Glomerular visceral epithelial cell (primary cell): ENCODE data around the gene DENND4B.

Experiments used
- DNase-seq: peaks from one replicate; pipeline ENCODE4 v3.0.0-alpha.2; 2016; ENCODE audit errors: extremely low spot score

DENND4B gene

DNA sequence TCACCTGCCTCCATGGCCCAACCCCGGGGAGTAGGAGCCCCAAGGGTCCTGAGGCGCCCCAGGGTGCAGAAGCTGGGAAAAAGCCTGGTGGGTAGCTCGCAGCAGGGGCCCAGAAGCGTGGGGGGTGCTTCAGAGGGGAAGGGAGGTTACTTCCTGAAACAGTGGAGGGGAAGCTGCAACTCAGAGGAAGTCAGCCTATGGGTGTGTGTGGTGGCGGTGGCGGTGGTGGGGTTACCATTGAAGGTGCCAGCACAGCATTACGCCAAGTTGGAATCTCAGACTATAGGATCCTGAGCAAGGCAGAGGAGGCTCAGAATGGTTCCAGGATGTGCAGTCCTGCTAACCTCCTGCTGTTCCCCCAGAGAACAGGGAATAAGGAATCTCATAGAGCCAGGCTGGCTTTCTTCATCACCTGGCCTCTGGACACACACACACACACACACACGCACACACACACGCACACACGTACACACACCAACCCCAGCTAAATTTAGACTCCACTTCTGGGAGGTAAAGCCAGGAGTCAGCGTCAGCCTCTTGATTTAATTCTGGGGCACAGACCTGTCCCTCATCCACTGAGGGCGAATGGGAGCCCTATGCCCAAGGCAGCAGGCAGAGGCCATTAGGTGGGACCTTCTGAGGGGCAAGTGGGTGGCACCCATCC, 1.3 kb downstream of the DENND4B start:
- DNase-seq, result peak; percentile 14

DNA sequence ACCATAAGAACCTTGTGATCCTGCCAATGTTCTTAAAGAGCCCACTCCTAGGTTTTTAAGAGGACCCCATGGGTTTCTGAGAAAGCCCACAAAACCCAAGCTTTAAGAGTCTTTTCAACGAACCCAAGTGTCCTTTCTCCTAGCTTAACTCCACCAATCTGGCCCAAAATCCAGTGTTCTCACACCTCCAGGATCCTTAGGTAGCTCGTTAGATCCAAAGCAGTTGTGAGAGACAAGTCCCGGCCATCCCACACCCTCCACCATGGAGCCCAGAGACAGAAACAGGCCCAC, 1.7 kb downstream of the DENND4B start:
- no peak for DNase-seq

DNA sequence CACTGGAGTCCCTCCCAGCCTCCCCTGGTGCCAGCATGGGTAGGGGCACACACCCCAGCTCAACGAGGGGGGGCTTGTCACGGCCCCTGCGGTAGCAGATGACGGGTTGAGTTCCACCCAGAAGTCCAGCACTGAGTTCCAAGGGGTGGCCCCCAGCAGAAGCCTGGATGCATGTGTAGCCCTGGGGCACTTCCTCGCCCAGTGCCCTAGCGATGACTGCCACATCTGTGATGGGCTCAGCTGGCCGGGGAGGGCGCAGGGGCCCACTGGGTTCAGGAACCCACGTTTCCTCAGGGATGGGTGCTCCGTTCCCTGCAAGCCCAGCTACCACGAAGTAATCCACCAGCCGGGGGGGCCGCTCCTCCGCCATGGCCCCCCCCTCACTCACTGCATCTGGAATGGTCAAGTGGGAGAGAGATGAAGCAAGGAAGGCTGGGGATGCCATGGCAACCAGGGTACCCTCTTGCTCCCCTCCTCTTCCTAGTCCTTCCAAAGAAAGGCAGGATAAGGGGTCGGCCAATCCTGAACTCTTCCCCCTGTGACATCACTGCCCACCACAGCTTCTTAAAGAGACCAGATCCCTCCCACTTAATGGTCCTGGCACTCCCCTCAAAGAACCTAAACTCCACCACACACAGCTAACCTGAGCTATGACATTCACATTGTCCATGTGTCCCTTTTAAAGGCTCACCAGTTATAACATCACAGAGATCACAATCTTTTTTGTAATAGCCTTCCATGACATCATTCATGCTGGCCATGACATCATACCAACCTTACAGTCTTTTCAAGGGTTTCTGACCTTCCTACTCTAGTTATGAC, 2.3 kb downstream of the DENND4B start:
- DNase-seq, result no peak

DNA sequence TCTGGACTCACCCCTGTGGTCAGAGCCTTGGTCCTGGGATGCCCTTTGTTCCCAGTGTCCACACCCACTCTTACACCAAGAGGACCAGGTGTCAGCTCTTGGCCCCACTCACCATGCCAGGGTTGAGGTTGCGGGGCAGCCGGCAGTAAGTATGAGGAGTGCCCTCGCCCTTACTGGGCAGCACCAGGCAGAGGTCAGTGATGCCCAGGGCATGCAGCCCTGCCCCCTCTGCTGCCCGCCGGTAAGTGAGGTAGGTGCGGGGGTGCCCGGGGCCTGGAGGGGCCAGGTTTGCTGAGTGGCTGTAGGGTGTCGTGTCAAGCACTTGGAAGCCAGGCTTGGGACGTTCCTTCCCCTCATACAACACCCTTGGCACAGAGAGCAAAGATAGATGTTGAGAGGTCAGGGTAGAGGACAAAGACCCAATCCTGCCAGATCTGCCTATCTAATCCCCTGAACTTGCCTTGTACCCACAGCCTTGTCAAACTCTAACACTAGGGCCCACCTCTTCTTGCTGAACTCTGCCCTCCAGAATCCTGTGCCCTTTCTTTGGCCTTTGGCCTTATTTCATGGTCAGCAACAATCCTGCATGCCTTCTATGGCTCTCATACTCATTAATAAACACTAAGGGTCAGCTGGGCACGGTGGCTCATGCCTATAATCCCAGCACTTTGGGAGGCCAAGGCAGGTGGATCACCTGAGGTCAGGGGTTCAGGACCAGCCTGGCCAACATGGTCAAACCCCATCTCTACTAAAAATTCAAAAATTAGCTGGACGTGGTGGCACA, 3.6 kb downstream of the DENND4B start:
- no peak for DNase-seq

DNA sequence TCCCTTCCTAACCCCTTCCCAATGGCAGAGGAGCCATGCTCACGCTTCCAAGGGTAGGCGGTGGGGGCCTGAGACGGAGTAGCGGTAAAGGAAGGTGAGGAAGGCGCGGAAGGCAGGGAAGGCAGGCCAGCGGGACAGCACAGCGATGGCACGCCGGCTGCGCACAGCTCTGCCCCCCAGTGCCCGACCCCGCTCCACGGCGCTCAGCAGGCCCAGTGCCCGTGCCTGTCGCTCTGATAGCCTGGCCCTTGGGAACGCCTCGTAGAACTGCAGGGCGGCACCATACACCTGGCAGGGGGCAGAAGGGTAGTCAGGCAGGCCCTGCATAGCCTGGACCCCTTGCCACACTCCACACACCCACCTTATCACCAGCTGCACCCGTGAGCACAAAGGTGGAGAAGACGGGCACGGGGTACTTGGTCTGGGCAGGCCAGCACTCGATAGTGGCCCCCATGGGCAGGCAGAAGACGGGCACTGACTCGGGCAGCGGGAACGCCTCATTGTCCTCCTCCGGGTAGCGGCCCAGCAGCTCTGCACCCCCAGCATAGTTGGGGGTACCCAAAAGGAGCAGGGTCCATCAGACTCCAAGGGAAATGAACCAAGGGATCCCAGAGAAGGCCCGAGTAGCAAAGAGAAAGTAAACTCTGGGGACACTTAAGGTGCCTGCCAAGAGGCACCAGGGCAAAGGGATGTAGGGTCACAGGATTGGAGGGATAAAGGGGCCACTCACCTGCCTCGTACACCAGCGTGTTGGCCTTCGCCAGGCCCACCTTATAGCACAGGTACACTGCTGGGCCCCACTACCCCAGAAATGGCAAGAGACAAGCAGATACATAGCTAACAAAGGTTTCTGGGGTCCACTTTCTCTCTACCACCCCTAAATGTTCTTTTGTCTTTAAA, 4.4 kb downstream of the DENND4B start:
- no peak for DNase-seq

DNA sequence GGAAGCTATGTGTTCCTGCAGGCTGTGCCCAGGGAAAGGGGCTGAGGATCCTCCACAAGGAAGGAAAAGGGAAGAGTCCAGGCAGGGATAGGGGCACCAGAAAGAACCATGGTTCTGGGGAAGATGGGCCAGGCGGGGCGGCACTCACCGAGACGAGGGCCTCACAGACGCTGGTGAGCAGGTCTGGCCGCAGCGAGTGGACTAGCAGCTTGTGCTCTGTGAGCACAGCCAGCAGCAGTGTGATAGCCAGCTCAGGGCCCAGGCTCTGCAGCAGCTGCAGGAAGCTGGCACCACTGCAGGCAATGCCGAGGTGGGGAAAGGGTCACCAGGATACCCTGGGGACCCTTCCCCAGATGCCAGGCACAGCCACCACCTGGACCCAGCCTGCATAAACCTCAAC, 5.8 kb downstream of the DENND4B start:
- no peak for DNase-seq

DNA sequence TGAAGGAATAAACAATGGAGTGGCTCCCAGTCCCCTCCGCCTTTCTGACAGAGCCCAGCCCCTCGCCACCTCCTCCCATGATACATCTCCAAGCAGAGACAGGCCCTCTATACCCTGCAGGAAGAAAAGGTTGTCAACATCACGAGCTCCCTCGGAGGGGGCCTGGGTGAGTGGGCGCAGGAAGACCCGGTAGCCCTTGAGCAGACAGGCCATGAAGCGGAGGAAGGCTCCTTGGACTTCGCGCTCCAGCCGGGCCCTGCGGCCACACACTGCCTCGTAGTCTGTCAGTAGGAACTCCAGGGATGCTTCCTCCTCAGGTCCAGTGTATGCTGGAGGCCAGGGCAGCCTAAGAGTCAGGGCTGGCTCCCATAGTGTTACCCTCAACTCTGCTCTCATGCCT, 7.0 kb downstream of the DENND4B start:
- no peak for DNase-seq

DNA sequence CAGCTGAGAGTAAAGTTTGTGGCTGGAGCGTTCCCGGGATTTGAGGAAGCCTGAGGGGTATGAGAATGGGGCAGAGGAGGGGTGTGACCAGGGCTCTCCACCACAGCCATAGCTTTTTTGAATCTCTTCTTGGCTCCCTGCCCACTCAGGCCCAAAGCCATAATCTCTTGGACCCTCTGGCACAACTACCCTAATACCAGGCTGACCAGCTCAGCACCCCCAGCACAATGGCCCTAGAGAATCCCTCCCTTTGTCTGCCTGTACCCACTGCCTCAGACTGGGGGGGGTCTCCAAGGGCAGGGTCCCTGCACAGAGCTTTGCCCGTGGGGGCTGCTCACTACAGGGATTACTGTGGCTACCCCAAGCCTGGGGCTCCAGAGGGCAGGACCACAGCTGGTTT, 7.5 kb downstream of the DENND4B start:
- no peak for DNase-seq

DNA sequence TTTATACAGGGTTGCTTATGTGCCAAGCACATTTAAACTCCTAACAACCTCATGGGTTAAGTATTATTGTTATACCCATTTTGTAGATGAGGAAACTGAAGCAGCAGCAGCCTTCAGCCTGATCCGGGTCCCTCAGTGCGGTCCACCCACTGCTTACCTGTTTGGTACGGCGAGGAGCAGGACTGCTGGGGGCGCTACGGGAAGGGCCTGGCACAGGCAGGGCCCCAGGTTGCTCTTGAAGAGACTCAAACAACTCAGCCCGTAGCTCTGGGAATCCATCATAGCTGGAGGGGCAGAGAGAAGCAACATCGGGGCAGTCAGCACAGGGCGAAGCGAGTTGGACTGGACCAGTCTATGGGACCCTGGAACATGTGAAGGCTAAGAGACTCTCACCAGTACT, 9.2 kb downstream of the DENND4B start:
- DNase-seq, result no peak

DNA sequence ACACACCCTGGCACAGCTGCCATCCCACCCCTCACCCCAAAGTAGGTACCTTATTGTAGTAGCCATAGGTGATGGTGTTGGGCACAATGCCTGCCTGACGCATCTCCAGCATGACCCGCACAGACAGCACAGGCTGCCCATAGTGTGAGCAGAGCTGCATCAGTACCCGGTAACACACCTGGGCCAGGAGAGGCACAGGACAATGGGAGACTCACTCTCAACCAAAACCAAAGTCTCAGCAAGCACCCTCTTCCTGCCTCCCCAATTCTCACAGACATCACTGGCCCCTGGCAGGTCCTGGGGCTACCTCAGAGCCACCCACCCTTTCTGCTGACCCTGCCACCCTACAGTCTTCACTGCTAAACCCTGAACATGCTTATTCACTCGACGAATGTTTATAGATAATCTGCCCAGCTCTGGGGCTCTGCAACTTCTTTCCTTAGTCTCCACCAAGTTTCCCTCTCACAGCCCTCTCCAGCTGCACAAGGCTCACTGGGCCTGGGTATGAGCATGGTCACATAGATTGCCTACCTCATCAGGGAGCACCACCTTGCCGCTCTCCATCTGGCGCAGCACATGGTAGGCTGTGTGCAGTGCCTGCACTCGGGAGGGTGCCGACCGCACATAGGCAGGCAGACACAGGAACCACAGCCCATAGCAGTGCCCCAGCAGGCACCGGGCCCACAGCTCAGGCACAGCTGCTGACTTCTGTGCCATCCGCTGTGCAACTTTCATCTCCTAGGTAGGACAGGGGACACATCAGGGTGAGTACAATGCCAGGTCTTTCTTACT, 10.3 kb downstream of the DENND4B start:
- DNase-seq, result no peak

DNA sequence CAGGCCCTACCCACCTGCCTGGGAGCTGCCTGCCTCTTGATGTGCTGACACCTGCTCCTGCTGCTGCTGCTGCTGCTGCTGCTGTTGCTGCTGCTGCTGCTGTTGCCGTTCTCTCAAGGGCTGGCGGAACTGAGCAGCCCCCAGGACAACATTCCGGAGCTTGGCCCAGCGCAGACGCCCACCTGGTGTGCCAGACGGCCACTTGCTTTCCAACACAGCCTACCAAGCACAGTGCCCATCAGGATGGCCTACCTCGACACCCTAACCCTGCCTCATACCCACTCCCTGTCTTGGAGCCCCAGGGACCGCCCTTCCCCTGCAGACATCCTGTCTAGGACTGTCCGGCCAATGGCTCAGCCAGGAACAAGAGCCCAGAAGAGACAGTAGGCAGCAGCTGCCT, 11.8 kb downstream of the DENND4B start:
- DNase-seq, result no peak

DNA sequence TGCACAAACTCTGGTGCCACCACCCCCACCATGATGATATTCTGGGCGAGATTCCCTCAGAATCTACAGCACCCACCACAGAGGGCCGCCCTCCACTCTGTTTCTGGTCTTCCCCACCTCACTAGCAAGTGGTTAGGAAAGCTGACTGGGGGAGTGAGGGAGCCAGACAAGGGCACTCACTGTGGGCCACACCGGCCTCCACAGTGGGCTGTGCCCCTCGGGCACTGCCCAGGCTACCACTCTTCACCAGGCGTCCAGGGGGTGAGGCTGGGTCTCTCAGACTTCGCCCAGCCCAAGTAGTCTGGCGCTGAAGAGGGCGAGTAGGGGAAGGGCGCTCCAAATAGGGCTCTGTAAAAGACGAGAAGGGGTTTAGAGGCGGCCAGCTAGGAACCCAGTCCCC, 12.6 kb downstream of the DENND4B start:
- DNase-seq, result no peak

DNA sequence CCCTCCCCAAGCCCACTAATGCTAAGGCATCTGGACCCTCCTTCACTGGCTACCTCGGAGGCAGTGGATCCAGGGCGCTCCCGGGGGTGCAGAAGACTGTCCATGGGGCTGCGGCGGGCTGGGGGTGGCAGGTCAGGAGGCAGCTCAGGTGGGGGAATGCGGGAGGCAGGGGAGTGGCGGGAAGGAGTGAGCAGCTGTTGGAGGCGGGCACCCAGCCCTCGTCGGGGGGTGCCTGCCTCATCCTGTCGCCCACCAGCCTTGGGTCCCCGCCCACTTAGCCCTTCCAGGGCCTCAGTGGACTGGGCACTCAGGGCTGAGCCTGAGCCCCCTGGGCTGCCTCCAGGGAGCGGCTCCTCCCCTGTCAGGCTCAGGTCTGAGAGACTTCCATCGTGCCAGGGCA, 13.1 kb downstream of the DENND4B start:
- no peak for DNase-seq

DNA sequence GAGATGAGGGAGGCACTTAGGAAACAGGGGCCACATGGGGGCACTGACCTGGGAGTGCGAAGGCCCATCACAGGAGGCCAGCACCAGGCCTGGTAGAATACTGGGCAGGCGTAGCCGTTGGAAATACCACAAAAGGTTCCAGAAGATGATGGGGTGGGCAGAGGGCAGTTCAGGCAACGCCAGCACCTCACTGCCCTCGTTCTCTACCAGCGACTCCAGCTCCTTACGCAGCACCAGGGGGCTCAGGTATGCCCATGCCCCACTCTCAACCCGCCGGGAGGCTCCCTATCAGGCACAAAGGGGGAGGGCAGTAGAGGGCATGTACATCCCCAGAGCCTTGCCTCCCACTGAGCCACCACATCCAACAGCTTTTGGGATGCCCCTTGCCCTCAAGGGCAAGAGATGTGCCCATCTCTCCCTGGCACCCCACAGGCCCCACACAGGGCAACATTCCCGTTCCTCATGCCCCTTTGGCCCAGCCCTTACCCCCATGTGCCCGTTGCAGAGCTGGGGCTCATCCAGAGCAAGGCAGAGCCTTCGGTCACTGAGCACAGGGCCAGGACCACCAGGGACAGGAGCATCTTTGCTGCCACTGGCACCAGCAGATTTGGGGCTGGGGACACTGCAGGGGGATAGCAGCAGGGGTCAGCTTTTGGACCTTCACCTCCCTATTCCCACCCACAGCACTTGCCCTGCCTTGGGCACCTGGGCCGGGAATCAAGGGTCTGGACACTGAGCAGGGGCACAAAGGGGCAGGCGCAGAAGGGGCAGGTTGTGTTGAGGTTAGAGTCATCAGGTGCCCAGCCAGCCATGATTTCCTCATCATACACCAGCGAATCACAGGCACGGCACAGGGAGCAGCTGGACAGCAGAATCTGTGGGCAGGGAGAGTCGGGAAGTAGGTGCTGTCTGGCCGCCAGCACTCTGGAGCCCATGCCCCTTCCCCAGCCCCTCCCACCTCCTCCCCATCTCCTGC, 14.1 kb downstream of the DENND4B start:
- DNase-seq, result no peak

DNA sequence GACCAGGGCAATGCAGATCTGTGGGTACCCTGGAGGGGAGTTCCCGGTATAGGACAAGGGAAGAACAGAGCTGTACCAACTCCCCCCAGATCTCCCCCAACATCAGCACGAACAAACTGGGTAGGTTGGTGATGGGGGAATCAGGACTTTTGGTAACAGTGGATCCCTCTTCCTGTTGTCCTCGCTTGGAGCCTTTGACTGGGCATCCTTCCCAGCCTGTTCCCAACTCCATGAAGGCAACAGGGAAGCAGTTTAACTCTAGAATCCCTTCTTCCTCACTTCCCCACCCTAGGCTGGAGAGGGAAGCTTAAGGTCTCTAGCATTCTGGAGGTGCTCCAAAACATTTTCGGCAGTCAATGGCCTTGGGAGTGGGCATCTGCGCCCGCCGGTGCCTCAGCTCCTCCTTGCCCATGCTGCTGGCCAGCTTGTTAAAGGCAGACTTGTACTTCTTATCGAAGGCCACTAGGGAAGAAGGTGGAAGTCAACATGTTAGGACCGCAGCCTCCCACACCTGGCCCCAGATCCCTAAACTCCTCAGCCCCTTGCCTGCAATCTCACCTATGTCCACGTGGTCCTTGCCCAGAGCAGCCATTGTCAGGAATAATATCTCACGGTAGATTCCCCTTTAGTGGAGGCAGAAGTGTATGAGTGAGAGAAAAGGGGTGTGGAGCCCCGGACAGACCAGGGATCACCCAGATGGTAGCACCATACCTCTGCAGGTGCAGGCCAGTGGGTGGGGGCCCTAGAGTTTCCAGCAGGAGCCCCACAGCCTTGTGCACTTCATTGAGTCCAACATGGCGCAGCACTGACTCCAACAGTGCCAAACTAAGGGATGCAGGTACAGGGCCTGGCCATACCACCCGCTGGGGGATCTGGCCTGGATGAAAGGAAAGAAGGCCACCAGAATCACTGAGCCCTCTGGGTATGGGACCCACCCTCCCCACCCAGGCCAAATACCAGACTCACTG, 16.3 kb downstream of the DENND4B start:
- no peak for DNase-seq

DNA sequence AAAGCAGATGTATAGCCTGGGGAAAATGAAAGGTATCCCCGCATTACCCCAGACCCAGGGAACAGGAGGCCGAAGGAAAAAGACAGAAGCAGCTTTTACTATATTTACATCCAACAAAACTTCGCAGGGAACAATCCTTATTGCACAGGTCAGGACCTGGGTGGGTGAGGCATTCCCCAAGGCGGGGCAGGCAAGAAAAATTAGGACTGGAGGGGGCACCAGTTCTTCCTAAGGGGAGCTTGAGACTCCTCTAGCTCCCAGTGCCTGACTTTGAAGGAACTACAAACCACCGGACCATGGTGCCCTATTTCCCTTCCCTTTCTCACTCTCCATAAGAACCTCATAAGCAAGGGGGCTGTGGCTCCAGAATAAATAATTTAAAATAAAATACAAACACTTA, 17.1 kb downstream of the DENND4B start:
- DNase-seq, result no peak

DNA sequence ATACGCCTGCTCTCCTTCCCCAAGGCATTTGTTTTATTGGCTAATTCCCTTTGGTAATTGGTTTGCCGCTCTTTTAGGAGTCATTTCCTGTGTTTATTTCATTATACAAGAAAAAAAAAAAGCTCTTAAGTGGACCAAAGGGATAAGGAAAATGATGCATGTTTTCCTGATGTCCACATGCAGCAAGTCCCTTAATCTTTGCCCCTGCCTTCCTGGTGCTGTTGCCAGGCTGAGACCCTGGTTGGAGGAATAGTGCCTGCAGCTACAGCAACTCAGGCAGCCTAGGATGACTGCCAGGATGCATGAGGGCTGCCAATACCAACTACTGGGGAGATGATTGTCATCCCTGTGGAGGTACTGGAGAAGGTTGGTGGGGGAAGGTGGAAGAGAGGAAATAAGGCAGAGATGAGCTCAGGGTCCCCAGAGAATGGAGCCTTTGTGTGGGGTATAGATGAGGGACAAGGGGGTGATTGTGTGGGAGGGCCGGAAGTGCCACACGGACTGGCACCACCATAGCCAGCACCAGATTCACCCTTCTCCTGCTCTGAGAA, 17.7 kb downstream of the DENND4B start:
- DNase-seq, result no peak

DNA sequence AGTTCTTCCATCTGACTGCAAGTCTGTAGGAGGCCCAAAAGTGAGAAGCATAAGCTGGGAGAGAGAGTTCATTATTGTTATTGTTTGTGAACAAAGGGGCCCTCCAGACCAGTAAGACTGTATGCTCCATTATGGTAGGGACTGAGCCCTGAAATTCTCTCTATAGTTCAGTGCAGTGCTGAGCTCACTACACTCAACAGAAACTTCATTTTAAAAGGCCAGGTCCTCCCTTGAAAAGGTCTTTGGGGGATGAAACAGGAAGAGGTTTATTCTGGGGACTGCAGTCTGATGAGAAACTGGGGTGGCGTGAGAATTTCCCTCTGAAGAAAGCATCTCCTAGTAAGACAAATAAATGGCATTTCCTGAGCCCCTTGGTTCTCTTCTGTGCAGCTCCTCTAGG, 18.3 kb downstream of the DENND4B start:
- DNase-seq, result no peak
